ENCODE data around the gene ASAH2B. TPM values are rescaled to one million over a fixed set of nuclear protein-coding genes. Genes with fewer than 3 reads are reported as not detected.
"Not testable (repeated sequence)": the region's sequence is repeated elsewhere in the genome, so short reads cannot be mapped to it uniquely, and the experiment has no call there.

Gene ASAH2B
- polyA plus RNA-seq (9.1 to 12.1 TPM (median 10.3 TPM) in 3 replicates), polyA minus RNA-seq (7.0 to 13.6 TPM (median 7.2 TPM) in 3 replicates)
- polyA plus RNA-seq (2011; ENCODE audit: low read depth) = 3.7 TPM
- polyA plus RNA-seq (2011; cell fraction: cytosol; rRNA removed) = 7.4 and 13.6 TPM in 2 replicates
- polyA plus RNA-seq (2011; cell fraction: nucleus; rRNA removed) = 9.7 and 12.6 TPM in 2 replicates
- polyA plus RNA-seq (2012; ENCODE audit: low replicate concordance) = 4.3 and 8.2 TPM in 2 replicates
- polyA minus RNA-seq (2011; cell fraction: cytosol; rRNA and poly(A)+ RNA removed) = 5.8 TPM
- polyA minus RNA-seq (2011; cell fraction: nucleus; rRNA and poly(A)+ RNA removed) = 3.0 and 6.0 TPM in 2 replicates

DNA sequence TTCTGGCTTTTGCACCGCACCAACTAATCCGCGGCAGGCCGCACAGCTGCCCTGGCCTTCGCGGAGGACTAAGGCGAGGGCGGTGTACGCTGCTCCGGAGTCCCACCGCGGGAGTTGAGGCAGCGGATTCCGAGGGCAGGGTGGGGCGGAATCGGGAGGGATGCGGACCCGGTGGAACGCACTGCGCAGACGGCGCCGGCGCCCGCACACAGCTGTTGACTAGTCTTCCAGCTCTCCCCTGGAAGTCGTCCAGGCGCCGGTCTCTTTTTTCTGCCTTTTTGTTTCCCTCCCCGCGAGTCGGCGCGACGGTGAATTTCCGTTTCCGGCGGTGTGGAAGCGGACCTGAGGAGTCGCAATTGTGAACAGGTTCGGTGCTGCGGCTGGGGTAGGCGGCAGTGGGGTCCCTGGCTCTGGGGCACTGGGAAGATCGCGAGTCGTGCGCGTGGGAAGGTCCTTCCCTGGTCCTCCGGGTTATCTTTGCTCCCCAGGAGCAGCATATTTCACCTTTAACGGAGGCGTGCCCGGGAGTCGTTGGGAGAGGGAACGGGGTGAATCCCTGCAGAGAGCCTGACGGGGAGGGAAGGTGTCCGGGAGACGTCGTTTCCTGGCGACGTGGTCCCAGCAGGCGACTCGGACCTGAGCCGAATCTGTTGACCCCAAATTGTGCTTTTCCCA, at the start of gene ASAH2B:
TSS of gene ASAH2B (plus strand) at position 319 of the 675 bp plus-strand sequence. CDS start 5,195 bp downstream, outside the sequence.
- H2AFZ ChIP-seq (ENCODE audit: control insufficient read depth, low read length) = peak within 1 kb of the TSS; percentile 98
- H3K9ac ChIP-seq (ENCODE audit: control insufficient read depth, extremely low read depth, insufficient read depth, low read length) = peak within 1 kb of the TSS; percentile 83
- no peaks in the 10 kb centered on the region for H4K20me1 ChIP-seq (ENCODE audit: control insufficient read depth, extremely low read depth, insufficient read depth, low read length)
- no peaks in the 10 kb centered on the region for H3K9me3 ChIP-seq (ENCODE audit: control insufficient read depth, low read depth, low read length)
- peaks cover 13% of the 10 kb centered on the region for H3K4me1 ChIP-seq (ENCODE audit: control insufficient read depth, extremely low read depth, insufficient read depth, low read length)
- no peaks in the 10 kb centered on the region for H3K79me2 ChIP-seq (ENCODE audit: control insufficient read depth, insufficient read depth, low read length)
- FAIRE-seq (no peak), DNase-seq (ENCODE audit: low read depth, low spot score) (no peak)
- no peaks in the 10 kb centered on the region for H3K36me3 ChIP-seq (ENCODE audit: control insufficient read depth in 2 of 2, extremely low read depth in 1 of 2, insufficient read depth in 2 of 2, low read length in 2 of 2)
- TF ChIP-seq, protein P1, sequence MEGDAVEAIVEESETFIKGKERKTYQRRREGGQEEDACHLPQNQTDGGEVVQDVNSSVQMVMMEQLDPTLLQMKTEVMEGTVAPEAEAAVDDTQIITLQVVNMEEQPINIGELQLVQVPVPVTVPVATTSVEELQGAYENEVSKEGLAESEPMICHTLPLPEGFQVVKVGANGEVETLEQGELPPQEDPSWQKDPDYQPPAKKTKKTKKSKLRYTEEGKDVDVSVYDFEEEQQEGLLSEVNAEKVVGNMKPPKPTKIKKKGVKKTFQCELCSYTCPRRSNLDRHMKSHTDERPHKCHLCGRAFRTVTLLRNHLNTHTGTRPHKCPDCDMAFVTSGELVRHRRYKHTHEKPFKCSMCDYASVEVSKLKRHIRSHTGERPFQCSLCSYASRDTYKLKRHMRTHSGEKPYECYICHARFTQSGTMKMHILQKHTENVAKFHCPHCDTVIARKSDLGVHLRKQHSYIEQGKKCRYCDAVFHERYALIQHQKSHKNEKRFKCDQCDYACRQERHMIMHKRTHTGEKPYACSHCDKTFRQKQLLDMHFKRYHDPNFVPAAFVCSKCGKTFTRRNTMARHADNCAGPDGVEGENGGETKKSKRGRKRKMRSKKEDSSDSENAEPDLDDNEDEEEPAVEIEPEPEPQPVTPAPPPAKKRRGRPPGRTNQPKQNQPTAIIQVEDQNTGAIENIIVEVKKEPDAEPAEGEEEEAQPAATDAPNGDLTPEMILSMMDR (optimal IDR thresholded peaks at IDR 0.05 in 1 of 3, IDR thresholded peaks at IDR 0.05 in 1 of 3, conservative IDR thresholded peaks at IDR 0.05 in 1 of 3; ENCODE audit: extremely low read depth in 1 of 3, insufficient read depth in 2 of 3, low read length in 3 of 3) = peak in 1 of 3 experiments; percentile 2
- no peak for TF ChIP-seq EZH2 (IDR thresholded peaks at IDR 0.05; ENCODE audit: low read length)
- peak within 1 kb of the TSS; percentile 79 to 92 (median 88) for H3K4me3 ChIP-seq (ENCODE audit: control insufficient read depth in 2 of 3, extremely low read depth in 1 of 3, insufficient read depth in 2 of 3, low read depth in 1 of 3, low read length in 3 of 3)
- dilution Hi-C loops (cut with MboI; ENCODE audit: extremely low pct_ligation_motif_present, low sequenced_read_pairs) = no loop called here
- peak within 1 kb of the TSS; percentile 87 for H3K27ac ChIP-seq (ENCODE audit: control insufficient read depth, insufficient read depth, low read length)
- no peaks in the 10 kb centered on the region for H3K9me1 ChIP-seq (ENCODE audit: control insufficient read depth, extremely low read depth, insufficient read depth, low read length)
- H3K27me3 ChIP-seq (ENCODE audit: control insufficient read depth, extremely low read depth, insufficient read depth, low read length) = no peaks in the 10 kb centered on the region
- H3K4me2 ChIP-seq (ENCODE audit: control insufficient read depth, extremely low read depth, insufficient read depth, low read depth, low read length) = peak within 1 kb of the TSS; percentile 88

- H4K20me1 ChIP-seq (ENCODE audit: control insufficient read depth, extremely low read depth, insufficient read depth, low read length); dilution Hi-C loops (cut with MboI; ENCODE audit: extremely low pct_ligation_motif_present, low sequenced_read_pairs); H3K36me3 ChIP-seq (ENCODE audit: control insufficient read depth in 2 of 2, extremely low read depth in 1 of 2, insufficient read depth in 2 of 2, low read length in 2 of 2); H3K9me3 ChIP-seq (ENCODE audit: control insufficient read depth, low read depth, low read length); FAIRE-seq; H3K27ac ChIP-seq (ENCODE audit: control insufficient read depth, insufficient read depth, low read length); H3K9me1 ChIP-seq (ENCODE audit: control insufficient read depth, extremely low read depth, insufficient read depth, low read length); H3K27me3 ChIP-seq (ENCODE audit: control insufficient read depth, extremely low read depth, insufficient read depth, low read length); H3K4me3 ChIP-seq (ENCODE audit: control insufficient read depth in 2 of 3, extremely low read depth in 1 of 3, insufficient read depth in 2 of 3, low read depth in 1 of 3, low read length in 3 of 3); H3K4me1 ChIP-seq (ENCODE audit: control insufficient read depth, extremely low read depth, insufficient read depth, low read length); H2AFZ ChIP-seq (ENCODE audit: control insufficient read depth, low read length); H3K79me2 ChIP-seq (ENCODE audit: control insufficient read depth, insufficient read depth, low read length); H3K9ac ChIP-seq (ENCODE audit: control insufficient read depth, extremely low read depth, insufficient read depth, low read length); DNase-seq (ENCODE audit: low read depth, low spot score); H3K4me2 ChIP-seq (ENCODE audit: control insufficient read depth, extremely low read depth, insufficient read depth, low read depth, low read length): not testable (repeated sequence)
These were observed 41.9 kb upstream of the ASAH2B start for GRCh38 chr10:50697819-50698218.

GRCh38 chr10:50701947-50702346, 37.8 kb upstream of the ASAH2B start:
- H3K9me1 ChIP-seq (ENCODE audit: control insufficient read depth, extremely low read depth, insufficient read depth, low read length); H3K4me3 ChIP-seq (ENCODE audit: control insufficient read depth in 2 of 3, extremely low read depth in 1 of 3, insufficient read depth in 2 of 3, low read depth in 1 of 3, low read length in 3 of 3); H3K27me3 ChIP-seq (ENCODE audit: control insufficient read depth, extremely low read depth, insufficient read depth, low read length); DNase-seq (ENCODE audit: low read depth, low spot score); H3K36me3 ChIP-seq (ENCODE audit: control insufficient read depth in 2 of 2, extremely low read depth in 1 of 2, insufficient read depth in 2 of 2, low read length in 2 of 2); H3K27ac ChIP-seq (ENCODE audit: control insufficient read depth, insufficient read depth, low read length); H4K20me1 ChIP-seq (ENCODE audit: control insufficient read depth, extremely low read depth, insufficient read depth, low read length); H3K9me3 ChIP-seq (ENCODE audit: control insufficient read depth, low read depth, low read length); FAIRE-seq; dilution Hi-C loops (cut with MboI; ENCODE audit: extremely low pct_ligation_motif_present, low sequenced_read_pairs); H3K4me2 ChIP-seq (ENCODE audit: control insufficient read depth, extremely low read depth, insufficient read depth, low read depth, low read length); H3K4me1 ChIP-seq (ENCODE audit: control insufficient read depth, extremely low read depth, insufficient read depth, low read length); H3K79me2 ChIP-seq (ENCODE audit: control insufficient read depth, insufficient read depth, low read length); H2AFZ ChIP-seq (ENCODE audit: control insufficient read depth, low read length); H3K9ac ChIP-seq (ENCODE audit: control insufficient read depth, extremely low read depth, insufficient read depth, low read length): not testable (repeated sequence)

- H3K4me1 ChIP-seq (ENCODE audit: control insufficient read depth, extremely low read depth, insufficient read depth, low read length); DNase-seq (ENCODE audit: low read depth, low spot score); H2AFZ ChIP-seq (ENCODE audit: control insufficient read depth, low read length); H3K9ac ChIP-seq (ENCODE audit: control insufficient read depth, extremely low read depth, insufficient read depth, low read length); dilution Hi-C loops (cut with MboI; ENCODE audit: extremely low pct_ligation_motif_present, low sequenced_read_pairs); H4K20me1 ChIP-seq (ENCODE audit: control insufficient read depth, extremely low read depth, insufficient read depth, low read length); H3K9me1 ChIP-seq (ENCODE audit: control insufficient read depth, extremely low read depth, insufficient read depth, low read length); H3K27ac ChIP-seq (ENCODE audit: control insufficient read depth, insufficient read depth, low read length); H3K27me3 ChIP-seq (ENCODE audit: control insufficient read depth, extremely low read depth, insufficient read depth, low read length); H3K4me2 ChIP-seq (ENCODE audit: control insufficient read depth, extremely low read depth, insufficient read depth, low read depth, low read length); H3K4me3 ChIP-seq (ENCODE audit: control insufficient read depth in 2 of 3, extremely low read depth in 1 of 3, insufficient read depth in 2 of 3, low read depth in 1 of 3, low read length in 3 of 3); H3K9me3 ChIP-seq (ENCODE audit: control insufficient read depth, low read depth, low read length); H3K79me2 ChIP-seq (ENCODE audit: control insufficient read depth, insufficient read depth, low read length); FAIRE-seq; H3K36me3 ChIP-seq (ENCODE audit: control insufficient read depth in 2 of 2, extremely low read depth in 1 of 2, insufficient read depth in 2 of 2, low read length in 2 of 2): not testable (repeated sequence)
These were observed 36.7 kb upstream of the ASAH2B start for GRCh38 chr10:50702997-50703396.

Measured in keratinocyte (primary cell).